ENCODE results near the gene MCM3AP.
"Not testable (repeated sequence)": the region's sequence is repeated elsewhere in the genome, so short reads cannot be mapped to it uniquely, and the experiment has no call there.

The MCM3AP gene

DNA sequence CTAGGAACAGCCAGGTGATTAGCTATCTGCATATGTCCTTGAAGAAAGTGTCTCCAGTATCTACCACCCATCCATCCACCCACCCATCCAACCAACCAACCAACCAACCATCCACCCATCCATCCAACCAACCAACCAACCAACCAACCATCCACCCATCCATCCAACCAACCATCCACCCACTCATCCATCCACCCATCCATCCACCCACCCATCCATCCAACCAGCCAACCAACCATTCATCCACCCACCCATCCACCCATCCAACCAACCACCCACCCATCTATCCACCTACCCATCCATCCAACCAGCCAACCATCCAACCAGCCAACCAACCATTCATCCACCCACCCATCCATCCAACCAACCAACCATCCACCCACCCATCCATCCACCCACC is 26.2 kb upstream of the MCM3AP start:
- DNase-seq = no peak

DNA sequence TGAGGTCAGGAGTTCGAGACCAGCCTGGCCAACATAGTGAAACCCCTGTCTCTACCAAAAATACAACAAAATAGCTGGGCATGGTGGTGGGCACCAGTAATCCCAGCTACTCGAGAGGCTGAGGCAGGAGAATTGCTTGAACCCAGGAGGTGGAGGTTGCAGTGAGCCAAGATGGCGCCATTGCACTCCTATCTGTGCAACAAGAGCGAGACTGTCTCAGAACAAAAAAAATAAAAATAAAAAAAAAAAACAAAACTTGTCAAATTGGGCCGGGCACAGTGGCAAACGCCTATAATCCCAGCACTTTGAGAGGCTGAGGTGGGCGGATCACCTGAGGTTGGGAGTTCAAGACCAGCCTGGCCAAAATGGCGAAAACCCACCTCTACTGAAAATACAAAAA is 24.8 kb upstream of the MCM3AP start:
- DNase-seq = not testable (repeated sequence)

DNA sequence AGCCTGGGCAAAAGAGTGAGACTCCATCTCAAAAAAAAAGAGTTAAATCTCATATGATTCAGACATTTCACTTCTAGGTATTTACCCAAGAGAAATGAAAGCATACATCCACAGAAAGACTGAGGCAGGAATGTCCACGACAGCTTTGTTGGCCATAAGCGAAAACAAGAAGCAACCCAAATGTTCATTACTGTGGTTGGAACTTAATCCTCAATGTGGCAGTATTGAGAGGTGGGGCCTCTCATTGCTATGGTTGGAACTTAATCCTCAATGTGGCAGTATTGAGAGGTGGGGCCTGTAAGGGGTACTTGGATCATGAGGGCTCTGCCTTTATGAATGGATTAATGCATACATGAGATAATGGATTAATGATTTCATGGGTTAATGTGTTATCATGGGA is 23.0 kb upstream of the MCM3AP start:
- DNase-seq = peak; percentile 6

DNA sequence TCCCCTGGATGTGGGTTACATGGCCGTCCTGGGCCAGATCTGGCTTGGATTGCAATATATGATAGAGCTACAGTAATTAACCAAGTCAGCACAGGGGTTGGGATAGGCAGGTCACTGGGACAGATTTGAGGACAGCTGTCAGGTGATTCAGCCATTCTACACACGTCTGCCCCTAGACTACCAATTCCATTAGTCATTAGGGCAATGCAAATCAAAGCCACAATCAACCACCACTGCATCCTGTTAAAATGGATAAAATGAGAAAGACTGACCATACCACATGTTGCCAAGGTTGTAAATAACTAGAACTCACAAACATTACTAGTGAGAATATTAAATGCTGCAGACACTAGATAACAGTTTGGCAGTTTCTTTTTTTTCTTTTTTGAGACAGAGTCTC is 22.2 kb upstream of the MCM3AP start:
- no peak for DNase-seq

DNA sequence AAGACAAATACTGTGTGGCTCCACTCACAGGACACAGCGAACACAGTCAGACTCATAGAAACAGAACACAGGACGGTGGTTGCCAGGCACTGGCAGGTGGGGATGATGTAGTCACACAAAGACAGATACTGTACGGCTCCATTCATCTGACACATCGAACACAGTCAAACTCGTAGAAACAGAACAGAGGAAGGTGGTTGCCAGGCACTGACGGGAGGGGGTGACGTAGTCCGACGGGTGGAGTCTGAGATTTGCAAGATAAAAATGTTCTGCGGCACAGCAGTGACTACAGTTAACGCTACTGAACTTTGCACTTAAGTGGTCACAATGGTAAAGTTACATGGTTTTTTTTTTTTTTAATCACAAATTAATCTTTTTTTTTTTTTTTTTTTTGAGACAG is 19.5 kb upstream of the MCM3AP start:
- no peak for DNase-seq

DNA sequence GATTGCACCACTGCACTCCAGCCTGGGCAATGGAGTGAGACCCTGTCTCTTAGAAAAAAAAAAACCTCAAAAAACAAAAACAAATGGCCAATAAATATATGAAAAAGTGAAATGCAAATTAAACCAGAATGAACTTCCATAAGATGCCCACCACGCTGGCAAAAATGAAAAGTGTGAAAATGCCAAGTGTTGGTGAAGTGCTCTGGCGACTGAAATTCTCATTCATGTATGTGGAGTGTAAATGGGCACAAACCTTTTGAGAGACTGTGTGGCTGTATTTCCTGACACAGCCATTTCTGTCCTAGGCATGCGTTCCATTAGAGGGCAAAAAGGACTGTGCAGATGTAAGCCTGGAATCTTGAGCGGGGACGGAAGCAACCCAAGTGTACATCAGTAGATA is 19.0 kb upstream of the MCM3AP start:
- DNase-seq = no peak

DNA sequence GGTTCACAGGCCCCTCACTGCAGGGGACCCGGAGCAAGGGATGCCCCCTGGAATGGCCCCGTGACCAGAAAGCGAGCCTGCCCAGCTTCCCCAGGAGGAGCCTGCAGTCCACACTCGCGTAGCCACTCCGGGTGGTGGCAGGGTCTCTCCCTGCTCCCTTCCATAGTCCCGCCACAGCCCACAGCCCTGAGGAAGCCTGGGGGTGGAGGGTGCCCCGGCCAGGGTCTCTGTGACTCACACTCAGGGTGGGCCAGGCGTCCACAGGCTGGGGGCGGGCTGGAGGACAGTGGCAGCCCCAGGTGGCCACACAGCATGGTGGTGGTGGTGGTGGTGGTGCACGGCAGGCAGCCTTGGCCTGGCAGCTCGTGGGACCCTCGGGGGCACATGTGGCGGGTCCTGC is 16.3 kb upstream of the MCM3AP start:
- no peak for DNase-seq

DNA sequence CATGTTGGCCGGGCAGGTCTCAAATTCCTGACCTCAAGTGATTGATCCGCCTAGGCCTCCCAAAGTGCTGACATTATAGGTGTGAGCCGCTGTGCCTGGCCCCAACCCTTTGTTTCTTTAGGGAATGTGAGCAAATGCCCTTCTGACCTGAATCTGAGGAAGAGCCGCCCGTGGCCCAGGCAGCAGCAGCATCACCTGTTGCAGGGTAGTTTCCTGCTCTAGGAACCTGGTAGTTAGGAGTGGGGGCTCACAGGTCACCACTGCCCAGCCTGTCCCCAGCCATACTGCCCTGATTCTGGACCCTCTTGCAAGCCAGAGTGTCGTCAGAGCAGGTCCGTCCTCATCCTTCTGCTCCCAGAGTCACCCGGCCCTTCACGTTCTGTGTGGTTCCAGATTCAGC is 13.8 kb upstream of the MCM3AP start:
- DNase-seq = no peak

DNA sequence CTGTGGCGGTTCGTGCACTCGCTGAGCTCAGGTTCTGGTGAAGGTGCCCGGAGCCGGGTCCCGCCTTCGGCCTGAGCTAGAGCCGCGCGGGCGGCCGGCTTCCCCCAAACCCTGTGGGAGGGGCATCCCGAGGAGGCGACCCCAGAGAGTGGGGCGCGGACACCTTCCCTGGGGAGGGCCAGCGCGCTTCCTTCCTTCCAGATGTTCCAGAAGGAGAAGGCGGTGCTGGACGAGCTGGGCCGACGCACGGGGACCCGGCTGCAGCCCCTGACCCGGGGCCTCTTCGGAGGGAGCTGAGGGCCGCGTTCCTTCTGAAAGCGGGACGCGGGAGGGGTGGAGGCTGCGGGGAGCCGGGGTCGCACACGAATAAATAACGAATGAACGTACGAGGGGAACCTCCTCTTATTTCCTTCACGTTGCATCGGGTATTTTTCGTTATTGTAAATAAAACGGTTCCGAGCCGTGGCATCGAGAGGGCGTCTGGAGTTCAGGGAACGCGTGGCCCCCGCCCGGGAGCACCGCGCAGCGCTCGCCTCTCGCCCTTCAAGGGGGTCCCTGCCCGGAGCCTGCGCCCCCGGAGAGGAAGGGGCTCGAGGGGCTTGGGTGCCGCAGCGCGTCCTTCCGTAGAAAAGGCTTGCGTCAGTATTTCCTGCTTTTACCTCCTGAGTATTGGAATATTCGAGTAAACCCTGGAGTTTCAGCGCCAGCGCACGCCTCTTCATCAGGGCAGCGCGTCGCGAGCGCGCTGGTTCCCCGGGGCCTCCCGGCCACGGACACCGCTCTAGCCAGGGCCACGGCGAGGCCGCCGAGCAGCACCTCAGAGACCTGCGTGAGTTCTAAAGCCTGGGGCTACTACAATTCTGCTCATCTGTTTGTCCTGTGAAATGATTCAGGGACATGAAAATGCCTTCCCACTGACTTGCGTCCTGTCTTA is 12.2 kb upstream of the MCM3AP start:
- peak; percentile 28 for DNase-seq

DNA sequence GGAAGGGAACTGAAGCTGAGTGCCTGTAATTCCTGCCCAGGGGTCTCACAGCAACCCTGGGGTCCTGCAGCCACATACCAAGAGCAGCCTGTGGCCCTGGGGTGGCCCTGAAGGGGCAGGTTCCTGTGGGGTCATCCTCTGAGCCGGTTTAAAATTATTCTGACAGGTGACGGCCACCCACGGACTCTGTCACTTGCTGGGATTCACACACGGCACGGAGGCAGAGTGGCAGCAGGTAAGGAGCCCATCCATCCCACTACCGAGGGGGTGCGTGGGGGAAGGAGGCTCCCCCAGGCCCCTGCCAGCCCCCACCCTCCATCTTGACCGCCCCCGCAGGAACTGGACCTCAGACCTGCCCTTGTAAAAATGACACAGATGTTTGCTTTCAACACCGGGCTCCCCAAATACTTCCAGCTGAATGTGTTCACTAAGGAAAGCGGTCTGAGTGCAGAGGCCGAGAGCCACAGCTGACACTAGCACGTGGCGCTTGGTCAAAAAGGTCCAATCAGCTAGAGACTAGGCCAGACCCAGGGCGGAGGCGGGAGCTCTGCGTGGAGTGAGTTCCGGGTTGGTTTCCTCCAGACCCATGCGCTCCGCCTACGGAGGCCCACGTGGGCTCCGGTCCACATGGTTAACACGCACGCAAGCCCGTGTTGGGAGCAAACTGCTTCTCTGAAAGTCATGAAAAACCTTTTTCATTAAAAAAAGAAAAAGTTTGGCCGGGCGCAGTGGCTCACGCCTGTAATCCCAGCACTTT is 10.8 kb upstream of the MCM3AP start:
- DNase-seq = peak; percentile 91

DNA sequence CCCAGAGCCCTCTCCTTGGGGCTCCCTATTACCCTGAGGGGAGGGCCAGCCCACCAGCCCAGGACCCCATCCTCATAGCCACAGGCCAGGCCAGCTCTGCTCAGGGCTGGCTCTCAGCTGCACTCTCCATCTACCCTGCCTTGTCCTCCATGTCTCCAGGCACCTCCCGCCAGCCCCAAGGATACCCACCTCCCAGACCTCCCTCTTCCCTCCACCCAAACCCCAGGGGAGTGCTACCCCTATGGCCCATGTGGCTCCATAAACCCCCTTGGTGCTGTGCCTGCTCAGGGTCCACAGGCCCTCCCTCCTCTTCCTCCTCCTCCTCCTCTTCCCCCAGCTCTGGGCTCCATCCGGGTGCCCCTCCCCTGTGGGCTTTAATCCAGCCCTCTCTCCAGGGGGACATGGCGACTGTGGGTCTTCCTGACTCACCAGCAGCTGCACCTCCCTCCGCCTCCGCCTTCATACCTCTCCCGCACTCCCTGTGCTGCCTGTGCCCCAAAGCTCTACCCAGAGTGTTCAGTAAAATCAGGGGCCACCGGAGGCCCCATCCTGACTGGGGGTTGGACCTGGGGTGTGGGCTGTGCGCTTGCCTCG is 9.9 kb upstream of the MCM3AP start:
- peak; percentile 88 for DNase-seq

DNA sequence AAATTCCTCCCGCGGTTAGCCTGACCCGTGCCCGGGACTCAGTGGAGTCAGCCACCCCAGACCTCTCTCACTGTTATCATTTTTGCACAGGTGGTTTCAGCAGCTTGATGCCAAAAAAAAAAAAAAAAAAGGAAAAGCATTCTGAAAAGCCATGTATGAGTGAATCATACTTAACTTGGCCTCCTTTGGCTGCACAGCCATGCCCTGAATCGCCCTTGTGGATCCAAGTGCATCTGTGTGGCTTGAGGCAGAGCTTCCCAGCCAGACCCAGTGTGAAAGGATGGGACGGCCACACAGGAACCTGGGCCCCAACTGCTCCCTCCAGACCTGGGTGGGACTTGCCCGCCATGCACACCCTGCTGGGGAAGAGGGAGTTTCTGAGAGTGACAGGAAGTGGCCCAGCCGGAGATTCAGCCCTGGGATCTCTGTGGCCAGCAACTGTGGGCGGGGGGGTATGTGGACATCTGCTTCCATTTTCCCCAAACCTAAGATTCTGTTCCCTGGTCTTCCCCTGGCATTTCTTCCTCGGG is 9.3 kb upstream of the MCM3AP start:
- DNase-seq = peak; percentile 76

DNA sequence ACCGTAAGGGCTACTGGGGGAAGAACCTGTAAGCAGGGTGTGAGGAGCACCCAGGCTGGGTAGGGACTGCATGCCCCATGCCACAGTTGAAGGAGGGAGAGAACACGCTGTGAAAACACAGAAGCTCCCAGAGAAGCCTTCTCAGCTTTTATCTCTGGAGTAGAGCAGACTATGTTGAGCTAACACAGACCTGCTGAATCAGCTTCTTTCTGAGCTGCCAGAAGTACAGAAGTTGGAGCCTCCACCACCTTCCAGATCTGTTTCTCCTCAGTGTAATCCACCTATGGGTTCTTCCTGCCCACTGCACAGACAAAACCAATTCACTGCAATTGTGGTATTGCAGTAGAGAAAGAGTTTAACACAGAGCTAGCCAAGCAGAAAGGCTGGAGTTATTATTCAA is 6.2 kb upstream of the MCM3AP start:
- no peak for DNase-seq

DNA sequence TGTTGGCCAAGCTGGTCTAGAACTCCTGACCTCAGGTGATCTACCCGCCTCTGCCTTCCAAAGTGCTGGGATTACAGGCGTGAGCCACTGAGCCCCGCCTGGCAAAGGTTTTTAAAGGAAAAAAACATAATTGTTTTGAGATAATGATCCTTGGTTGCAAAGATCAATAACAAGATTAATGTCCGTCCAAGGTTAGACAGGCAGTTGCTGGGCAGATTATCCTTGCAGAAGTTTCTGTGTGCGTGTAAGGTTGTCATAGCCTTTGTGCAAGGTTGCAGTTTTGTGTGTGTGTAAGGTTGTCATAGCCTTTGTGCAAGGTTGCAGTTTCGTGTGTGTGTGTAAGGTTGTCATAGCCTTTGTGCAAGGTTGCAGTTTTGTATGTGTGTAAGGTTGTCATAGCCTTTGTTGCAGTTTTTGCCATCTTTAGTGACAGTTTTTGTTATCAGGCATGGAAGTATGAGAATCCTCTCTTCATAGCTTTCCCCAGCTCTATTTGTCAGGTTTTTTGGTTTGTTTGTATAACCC is 4.3 kb upstream of the MCM3AP start:
- DNase-seq = no peak

DNA sequence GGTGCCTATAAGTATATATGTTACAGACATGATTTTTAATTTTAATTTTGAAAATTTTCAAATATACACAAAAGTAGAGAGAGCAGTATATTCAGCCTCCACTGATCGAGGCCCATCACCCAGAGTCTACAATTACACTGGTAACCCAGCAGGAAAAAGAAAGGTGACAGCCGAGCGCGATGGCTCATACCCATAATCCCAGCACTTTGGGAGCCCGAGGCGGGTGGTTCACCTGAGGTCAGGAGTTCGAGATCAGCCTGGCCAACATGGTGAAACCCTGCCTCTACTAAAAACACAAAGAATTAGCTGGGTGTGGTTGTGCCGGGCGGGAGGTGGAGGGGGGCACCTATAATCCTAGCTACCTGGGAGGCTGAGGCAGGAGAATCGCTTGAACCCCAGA is 2.1 kb upstream of the MCM3AP start:
- no peak for DNase-seq

DNA sequence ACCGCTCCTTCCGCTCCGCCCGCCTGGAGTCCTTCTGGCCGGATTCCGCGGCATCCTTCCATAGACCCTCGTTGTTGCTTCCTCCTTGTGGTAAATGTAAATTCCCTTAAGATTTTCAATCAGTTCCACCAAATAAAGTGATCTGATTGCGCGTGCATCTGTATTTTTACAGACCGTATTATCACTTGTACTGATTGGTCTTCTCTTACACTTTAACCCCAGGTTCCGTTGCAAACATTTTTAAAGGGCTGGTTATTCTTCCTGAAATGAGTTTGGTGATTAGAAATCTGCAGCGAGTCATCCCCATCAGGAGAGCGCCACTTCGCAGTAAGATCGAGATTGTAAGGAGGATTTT is 1.2 kb upstream of the MCM3AP start:
- DNase-seq = no peak

DNA sequence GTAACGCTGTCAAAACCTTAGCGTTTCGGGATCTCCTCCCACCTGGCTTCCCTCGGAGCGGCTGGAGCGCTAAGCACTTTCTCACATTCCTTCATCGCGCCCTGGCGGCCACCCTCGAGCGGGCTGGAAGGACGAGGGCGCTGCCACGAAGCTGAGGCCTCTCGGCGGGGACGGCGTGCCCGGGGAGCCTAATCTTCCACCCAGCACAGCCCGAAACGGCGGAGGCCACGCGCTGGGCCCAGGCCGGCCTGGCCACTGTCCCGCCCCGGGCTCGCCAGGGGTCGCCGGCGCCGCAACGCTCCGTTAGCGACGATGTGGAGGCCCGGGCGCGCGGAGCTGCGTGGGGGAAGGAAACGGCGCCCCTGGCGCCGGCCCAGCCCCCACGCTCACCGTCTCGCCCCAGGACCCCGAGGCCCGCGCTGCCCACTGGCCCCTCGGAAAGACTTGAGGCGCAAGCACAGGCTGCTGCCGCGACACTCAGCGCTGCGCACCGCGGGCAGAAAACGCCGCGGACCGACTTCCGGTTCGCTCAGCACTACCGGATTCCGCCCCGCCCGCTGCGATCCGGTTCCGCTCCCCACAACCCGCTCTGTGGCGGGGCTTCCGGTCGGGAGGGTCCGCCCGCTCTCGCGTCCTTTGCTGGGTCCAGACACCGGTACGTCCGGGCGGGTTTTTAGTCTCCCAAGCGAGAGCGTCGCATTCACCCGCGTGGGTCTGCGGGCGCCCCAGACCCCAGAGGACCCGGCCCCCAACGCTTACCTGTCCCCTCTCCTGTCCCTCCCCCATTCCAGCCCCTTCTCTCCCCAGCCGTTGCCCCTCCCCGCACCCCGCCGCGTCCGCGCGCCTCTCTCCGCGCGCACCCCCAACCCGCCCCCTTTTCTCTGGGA is 593 bp upstream of the MCM3AP start, which contains the start of gene YBEY:
Gene YBEY, plus strand, starts transcription at position 582 of the 887 bp plus-strand sequence. CDS start 572 bp downstream, outside the sequence.
- DNase-seq = peak; percentile 94

DNA sequence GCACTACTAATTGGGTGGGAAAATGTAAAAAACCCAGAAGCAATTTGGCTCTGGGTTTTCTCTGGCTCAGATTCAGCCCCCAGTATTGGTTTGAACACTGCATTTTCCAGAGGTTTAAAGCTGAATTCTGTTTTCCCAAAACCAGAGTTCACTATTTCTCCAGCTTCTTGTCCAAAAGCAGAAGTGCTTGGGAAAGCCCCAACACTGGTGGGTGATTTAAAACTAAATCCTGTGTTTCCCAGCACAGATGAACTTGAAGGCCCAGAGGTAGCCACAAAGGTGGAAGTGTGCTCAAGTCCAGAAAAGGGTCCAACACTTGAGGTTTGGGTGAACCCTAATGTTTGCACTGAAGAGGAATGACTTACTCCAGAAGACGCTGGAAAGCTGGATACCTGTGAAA is 678 bp downstream of the MCM3AP start:
- no peak for DNase-seq

DNA sequence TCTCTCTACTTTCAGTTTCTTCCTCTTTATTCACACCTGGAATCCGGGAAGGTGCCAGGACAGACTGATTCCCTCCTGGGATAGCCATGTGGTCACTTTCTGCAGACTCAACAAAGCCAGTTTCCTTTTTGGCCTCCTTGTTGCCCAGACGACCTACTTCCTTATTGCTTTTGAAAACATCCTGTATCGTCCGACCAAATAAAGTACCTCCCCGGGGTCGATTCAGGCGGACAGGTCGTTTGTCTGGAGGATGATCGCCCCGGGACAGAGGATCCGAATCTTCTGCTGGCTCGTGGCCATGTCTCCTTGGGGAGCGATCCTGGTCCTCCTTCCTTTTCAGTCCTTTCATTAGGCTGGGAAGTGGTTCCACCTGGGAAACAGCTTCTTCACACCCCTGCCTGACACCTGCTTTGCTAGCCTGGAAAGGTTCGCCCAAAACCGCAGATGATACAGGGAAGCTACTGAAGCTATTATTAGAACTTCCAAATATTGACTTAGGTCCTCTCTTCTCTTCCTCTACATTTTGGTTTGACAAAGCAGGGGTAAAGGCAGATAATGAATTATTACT is 1.2 kb downstream of the MCM3AP start:
- DNase-seq = no peak

DNA sequence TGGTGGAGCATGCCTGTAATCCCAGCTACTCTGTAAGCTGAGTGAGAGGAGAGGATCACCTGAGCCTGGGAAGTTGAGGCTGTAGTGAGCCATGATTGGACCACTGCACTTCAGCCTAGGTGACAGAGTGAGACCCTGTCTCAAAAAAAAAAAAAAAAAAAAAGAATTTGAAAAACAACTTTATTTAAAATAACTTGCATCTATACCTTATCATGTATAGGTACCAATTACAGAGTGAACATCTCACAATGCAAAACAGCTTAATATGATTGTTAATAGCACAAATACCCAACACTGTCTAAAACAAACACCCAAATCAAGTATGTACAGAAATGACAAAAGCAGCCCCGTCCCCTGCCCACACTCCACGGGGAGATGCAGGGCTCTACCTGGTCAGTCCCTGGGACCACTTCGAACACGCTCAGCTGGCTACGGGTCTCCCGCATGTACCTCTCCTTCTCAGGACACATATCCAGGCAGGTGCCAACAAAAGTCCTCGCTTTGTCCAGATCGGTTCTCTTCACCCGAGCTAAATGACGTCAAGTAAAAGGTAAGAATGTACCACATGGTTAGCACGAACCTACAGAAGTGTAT is 10.5 kb downstream of the MCM3AP start:
- no peak for DNase-seq

DNA sequence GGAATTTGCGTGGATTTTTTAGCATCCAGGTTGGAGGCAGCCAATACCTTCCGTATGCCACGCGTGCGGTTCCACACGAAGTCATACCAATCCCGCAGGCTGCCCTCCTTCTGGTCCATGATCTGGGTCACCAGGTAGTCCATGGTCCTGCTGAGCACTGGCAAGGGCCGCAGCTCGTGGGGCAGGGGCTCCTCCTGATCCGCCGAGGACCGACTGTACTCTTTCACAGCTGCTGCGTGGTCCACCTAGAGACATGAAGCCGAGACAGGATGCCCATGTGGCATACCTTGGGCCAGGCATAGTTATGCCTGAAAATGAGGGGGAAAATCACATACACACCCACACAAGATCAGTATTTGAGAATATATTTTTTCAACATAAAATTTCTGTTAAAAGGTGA is 12.1 kb downstream of the MCM3AP start:
- no peak for DNase-seq
